ENCODE measurements around the gene COL1A2. TPM values are rescaled to one million over a fixed set of nuclear protein-coding genes. Genes with fewer than 3 reads are reported as not detected.

The COL1A2 gene
- total and polyA plus RNA-seq, 2 of the 13 experiments (the other 11 are each of a cell fraction or from before 2014, with no cell fraction given): not detected

- TF ChIP-seq ZNF619 (CRISPR knock-in tag; IDR thresholded peaks at IDR 0.05) (no peak), ZBTB49 (CRISPR knock-in tag; IDR thresholded peaks at IDR 0.05; ENCODE audit: borderline replicate concordance) (no peak), ZBTB4 (CRISPR knock-in tag; IDR thresholded peaks at IDR 0.05; ENCODE audit: borderline replicate concordance) (no peak), PAWR (CRISPR knock-in tag; IDR thresholded peaks at IDR 0.05; ENCODE audit: borderline replicate concordance) (no peak), ZNF614 (CRISPR knock-in tag; IDR thresholded peaks at IDR 0.05; ENCODE audit: borderline replicate concordance) (no peak)
These were observed 26.3 kb upstream of the COL1A2 start (continued) for GRCh38 chr7:94368371-94368791.

- Histone ChIP-seq H3K4me3 (replicated peaks in 1 of 3; ENCODE audit: insufficient read depth in 1 of 3, low read depth in 2 of 3, low read length in 3 of 3) (no peak overlapping the region), H3K36me3 (replicated peaks in 1 of 2; ENCODE audit: control insufficient read depth in 1 of 2, insufficient read depth in 2 of 2, low read length in 2 of 2) (no peaks in the 10 kb centered on the region), H4K20me1 (ENCODE audit: insufficient read depth, low read length) (no peaks in the 10 kb centered on the region), H3K79me2 (ENCODE audit: insufficient read depth, low read length) (no peaks in the 10 kb centered on the region), H3K27ac (ENCODE audit: extremely low read length, insufficient read depth, low read length) (no peak overlapping the region), H3K4me2 (ENCODE audit: low read depth, low read length) (no peak overlapping the region), H3K27me3 (ENCODE audit: control insufficient read depth in 1 of 2, insufficient read depth in 2 of 2, low read length in 2 of 2) (no peaks in the 10 kb centered on the region; a peak in 1 of 5 replicates), H3K9ac (ENCODE audit: insufficient read depth, low read depth, low read length) (no peak overlapping the region), H3K9me3 (ENCODE audit: low read length) (no peaks in the 10 kb centered on the region), H2AFZ (ENCODE audit: low read length) (no peak overlapping the region), H3K4me1 (ENCODE audit: insufficient read depth, low read length) (no peaks in the 10 kb centered on the region)
- in situ Hi-C loops (cut with HindIII; ENCODE audit: extremely low pct_ligation_motif_present, low pct_unique_long_range_greater_than_20kb): no loop called here
- DNase-seq (ENCODE audit: low spot score) (no peak), ATAC-seq (no peak; the same call in 2 of the 3 replicates), FAIRE-seq (no peak)
- intact Hi-C loops (cut with micrococcal nuclease; ENCODE audit: unreplicated experiment): no loop called here
- POLR2A ChIA-PET: no interaction called here
- CTCF ChIA-PET (ENCODE audit: low intra/inter-chr PET ratio, low total read pairs): no interaction called here
- 0% methylated on average over 2 of the region's 2 CpGs for WGBS (ENCODE audit: low lambda C conversion rate)
- TF ChIP-seq, protein P1, sequence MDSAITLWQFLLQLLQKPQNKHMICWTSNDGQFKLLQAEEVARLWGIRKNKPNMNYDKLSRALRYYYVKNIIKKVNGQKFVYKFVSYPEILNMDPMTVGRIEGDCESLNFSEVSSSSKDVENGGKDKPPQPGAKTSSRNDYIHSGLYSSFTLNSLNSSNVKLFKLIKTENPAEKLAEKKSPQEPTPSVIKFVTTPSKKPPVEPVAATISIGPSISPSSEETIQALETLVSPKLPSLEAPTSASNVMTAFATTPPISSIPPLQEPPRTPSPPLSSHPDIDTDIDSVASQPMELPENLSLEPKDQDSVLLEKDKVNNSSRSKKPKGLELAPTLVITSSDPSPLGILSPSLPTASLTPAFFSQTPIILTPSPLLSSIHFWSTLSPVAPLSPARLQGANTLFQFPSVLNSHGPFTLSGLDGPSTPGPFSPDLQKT (CRISPR knock-in tag; IDR thresholded peaks at IDR 0.05; ENCODE audit: borderline replicate concordance): no peak
- TF ChIP-seq ZNF780A (CRISPR knock-in tag; IDR thresholded peaks at IDR 0.05) (no peak), NKX3-1 (CRISPR knock-in tag; IDR thresholded peaks at IDR 0.05) (no peak), ZNF350 (CRISPR knock-in tag; IDR thresholded peaks at IDR 0.05; ENCODE audit: borderline replicate concordance, low read depth) (no peak), REL (CRISPR knock-in tag; conservative IDR thresholded peaks at IDR 0.05) (no peak)
- no TSS peak for BruUV-seq (replicated peaks)
These were observed 20.5 kb upstream of the COL1A2 start for GRCh38 chr7:94374231-94374630.
